NCI-H2171 treated with DMSO at 0.1 percent for 48 hours (cell line): ENCODE data around the gene EIF2A.
A peak's percentile ranks its signal among the peaks of the same experiment; 100 is the strongest.
"Not testable (repeated sequence)": the region's sequence is repeated elsewhere in the genome, so short reads cannot be mapped to it uniquely, and the experiment has no call there.

Experiments used
- DNase-seq: peaks from one replicate; lab custom pipeline; 2025; lab: John Stamatoyannopoulos, UW

Gene EIF2A

DNA sequence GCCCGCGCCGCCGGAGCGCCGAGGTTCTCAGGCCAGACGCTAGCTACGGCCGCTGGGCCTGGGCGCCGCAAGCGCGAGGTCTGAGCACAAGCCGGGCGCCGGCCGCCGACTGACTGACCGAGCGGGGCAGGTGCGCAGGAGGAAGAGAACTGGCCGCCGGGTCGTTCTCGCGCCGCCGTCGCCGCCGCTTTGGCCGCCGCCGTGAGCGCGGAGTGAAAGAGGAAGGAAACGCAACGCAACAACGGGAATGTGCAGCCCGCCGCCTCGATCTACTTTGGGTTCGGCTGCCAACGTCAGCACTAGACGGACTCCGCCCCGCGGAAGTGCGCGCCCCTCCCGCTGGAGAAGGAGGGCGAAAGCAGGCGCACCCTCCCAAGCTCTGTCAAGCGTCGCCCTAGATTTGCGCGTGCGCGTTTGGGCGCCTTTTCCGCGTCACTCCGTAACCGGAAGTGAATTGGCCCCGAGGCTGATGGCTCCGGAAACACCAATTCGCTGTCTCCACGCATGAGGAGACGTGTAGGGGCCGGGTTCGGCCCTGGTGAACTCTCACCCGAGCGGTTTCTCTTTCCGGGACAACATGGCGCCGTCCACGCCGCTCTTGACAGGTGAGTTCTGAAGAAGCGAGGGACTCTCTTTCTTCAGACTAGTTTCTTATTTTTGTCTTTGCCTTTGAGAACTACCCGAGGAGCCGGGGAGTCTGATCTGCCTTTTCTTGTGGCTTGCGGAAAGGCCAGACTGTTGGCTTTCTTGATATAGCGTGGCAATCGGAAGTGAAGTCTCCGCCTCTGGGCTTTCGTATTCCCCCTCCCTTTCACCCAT, at the start of gene EIF2A, which contains the start of gene SERP1:
Gene EIF2A (plus strand): TSS at position 562 of the 819 bp plus-strand sequence. CDS start 16 bp downstream, at position 578.
Gene SERP1 (minus strand): TSS at position 271 of the 819 bp plus-strand sequence. CDS start 361 bp downstream, outside the sequence.
- DNase-seq, result peak; percentile 97

DNA sequence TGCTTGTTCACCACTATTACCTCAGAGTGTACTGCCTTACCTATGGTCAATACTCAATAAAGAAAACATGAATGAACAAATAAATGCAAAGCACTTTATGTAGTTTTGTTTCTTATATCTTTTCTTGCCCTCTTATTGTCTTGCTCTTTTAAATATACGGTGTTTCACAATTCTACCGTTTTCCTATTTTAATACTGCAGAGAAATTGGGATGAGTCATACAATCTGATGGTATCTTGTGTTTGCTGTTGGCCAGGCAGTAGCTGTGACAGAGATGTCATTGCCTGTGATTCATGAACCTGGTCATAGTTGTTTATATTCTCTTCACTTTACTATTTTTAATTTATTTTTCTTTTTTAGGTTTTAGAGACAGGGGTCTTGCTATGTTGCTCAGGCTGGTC, 48.6 kb upstream of the EIF2A start:
- DNase-seq, result no peak

DNA sequence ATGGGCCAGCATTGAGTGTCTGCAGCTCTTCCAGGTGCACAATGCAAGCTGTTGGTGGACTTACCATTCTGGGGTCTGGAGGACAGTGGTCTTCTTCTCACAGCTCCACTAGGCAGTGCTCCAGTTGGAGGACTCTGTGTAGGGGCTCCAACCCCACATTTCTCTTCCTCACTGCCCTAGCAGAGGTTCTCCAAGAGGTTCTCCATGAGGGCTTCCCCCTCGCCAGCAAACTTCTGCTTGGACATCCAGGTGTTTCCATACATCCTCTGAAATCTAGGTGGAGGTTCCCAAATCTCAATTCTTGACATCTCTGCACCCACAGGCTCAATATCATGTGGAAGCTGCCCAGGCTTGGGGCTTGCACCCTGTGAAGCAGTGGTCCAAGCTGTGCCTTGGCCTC, 45.6 kb upstream of the EIF2A start:
- not testable (repeated sequence) for DNase-seq

- no peak for DNase-seq
These were observed 43.0 kb upstream of the EIF2A start for GRCh38 chr3:150503402-150504099.

- DNase-seq, result no peak
These were observed 42.1 kb upstream of the EIF2A start for GRCh38 chr3:150504483-150504882.

- DNase-seq, result no peak
These were observed 38.2 kb upstream of the EIF2A start for GRCh38 chr3:150508401-150508800.

GRCh38 chr3:150509780-150510179, 36.8 kb upstream of the EIF2A start:
- DNase-seq, result no peak

DNA sequence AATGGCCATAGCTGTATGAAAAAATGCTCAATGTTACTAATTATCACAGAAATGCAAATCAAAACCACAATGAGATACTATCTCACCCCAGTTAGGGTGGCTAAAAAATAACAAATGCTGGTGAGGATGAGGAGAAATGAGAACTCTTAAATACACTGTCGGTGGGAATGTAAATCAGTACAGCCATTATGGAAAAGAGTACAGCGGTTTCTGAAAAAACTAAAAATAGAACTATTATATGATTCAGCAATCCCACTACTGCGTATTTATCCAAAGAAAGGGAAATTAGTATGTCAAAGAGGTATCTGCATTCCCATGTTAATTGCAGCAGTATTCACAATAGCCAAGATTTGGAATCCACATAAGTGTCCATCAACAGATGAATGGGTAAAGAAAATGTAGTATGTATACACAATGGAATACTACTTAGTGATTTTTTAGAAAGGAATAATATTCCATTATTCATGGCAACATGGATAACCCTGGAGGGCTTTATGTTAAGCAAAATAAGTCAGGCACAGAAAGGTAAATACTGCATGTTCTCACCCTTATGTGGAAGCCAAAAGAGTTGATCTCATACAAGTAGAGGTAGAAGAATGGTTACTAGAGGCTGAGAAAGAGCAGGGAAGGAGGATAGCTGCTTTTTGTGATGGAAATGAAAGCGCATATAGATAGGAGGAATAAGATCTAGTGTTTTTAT, 35.3 kb upstream of the EIF2A start:
- no peak for DNase-seq

- no peak for DNase-seq
These were observed 31.4 kb upstream of the EIF2A start for GRCh38 chr3:150515210-150515609.

- DNase-seq, result no peak
These were observed 27.6 kb upstream of the EIF2A start for GRCh38 chr3:150519026-150519425.

- DNase-seq, result no peak
These were observed 26.2 kb upstream of the EIF2A start for GRCh38 chr3:150520408-150520807.

- DNase-seq, result no peak
These were observed 25.1 kb upstream of the EIF2A start for GRCh38 chr3:150521463-150521862.

GRCh38 chr3:150523538-150523937, 23.0 kb upstream of the EIF2A start:
- DNase-seq, result no peak

GRCh38 chr3:150527464-150528255, 18.9 kb upstream of the EIF2A start:
- no peak for DNase-seq

GRCh38 chr3:150528354-150528797, 18.2 kb upstream of the EIF2A start:
- peak; percentile 38 for DNase-seq

DNA sequence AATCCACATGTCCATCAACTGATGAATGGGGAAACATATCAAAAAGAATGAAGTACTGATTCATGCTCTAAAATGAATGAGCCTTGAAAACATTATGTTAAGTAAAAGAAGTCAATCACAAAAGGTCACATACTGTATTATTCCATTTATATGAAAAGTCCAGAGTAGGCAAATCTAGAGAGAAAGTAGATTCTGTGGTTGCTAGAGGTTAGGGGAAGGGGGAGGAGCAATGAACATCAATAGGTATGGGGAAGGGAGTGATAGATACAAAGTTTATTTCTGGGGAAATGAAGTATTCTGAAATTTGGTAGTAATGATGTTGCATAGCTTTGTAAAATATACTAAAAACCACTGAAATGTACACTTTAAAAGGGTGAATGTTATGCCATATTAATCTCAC, 14.8 kb upstream of the EIF2A start:
- no peak for DNase-seq

GRCh38 chr3:150535204-150535603, 11.4 kb upstream of the EIF2A start:
- no peak for DNase-seq

DNA sequence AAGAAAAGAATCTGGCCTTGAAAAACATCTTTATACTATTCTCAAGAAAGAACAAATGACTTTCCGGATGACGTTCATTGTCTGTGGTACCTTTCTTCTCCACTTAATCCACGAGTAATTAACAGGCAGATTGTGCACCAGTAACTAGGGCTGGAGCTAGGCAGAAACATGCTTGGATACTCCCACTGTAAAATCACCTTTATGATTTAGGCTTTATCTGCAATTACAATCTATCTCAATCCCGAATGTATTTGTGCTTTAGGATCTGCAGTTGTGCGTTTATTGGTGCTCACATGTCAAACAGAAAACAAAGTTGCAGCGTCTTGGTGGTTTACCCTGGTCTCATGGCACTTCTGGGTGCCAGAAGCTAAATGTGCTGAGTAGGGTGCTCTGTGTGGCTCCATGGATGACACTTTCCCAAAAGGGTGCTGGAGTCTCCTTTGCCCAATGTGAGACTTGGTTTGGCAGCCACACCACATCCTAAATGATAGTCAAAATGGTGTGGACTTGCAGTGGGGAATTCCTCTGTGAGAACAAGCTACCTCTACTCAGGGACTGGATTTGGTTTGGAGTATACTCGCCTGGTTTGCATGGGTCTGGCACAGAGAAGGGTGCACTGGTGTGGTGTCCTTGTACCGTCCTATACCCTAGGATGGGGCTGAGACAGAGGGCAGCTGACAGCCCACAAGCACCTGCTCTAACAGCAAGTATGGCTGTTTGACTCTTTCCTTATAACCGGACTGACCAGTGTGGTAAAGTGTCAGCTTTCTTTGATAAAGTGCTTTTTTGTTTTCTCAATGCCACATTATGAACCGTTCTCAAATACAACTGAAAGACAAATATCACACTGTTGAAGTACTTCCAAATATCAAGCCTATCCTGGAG, 8.0 kb upstream of the EIF2A start:
- no peak for DNase-seq

GRCh38 chr3:150540297-150540696, 6.3 kb upstream of the EIF2A start:
- DNase-seq, result no peak

DNA sequence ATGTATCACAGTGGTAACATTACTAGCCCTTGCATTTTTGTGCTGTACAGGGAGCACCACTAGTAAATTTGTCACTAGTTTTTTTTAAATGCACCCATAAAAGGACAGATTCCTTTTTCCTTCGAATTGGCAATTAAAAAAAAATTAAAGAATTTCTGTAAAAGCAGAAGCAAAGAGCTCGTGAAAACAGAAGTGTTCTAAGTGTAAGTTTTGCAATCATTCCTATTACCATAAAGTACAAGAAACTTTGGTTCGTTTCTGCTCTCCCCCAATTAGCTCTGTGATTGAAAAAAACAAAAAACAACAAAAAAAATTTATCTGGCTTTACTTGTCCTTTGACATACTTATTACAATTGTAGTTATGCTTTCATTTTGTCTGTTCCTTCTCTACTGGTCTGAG, 5.6 kb upstream of the EIF2A start:
- no peak for DNase-seq

DNA sequence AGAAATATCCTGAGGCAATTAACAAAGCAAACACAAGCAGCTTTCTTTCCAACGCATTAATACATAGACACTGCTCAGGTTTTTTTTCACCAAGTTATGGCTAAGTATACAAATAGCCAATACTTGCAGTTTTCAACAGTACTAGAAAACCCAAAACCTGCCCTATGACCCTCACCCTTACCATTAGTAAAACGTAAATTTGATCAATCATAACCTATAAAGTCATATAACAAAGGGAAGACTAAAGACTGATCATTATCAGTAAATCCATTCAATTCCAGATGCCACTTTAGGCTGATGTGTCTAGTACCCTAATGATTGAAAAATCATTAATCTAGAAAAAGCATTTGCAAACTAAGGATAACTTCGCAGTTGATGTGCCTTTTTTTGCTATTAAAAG, 3.5 kb upstream of the EIF2A start:
- DNase-seq, result no peak
